Fibroblast of lung (primary cell): Measurements from ENCODE around the gene CDH4. TPM values are rescaled to one million over a fixed set of nuclear protein-coding genes. Genes with fewer than 3 reads are reported as not detected.

Experiments
- DNase-seq, 2 donors: peaks; one replicate each; pipeline versions ENCODE4 v3.0.0 to v3.0.0-alpha.2; 2010; ENCODE audit warnings: low read depth in 2 of 2
- H2AFZ ChIP-seq: 2 replicates; pipeline ENCODE4 v1.5.1; 2012; ENCODE audit warnings: low read length, control low read depth, inconsistent platforms
- H3K27ac ChIP-seq: 2 replicates; pipeline ENCODE4 v1.5.1; 2011; ENCODE audit warnings: low read length, control low read depth; ENCODE audit not compliant: insufficient read depth
- H3K27me3 ChIP-seq: 2 replicates; pipeline ENCODE4 v1.5.1; 2011; ENCODE audit warnings: mild to moderate bottlenecking, low read length; ENCODE audit not compliant: control insufficient read depth, insufficient read depth
- H3K36me3 ChIP-seq: 2 replicates; pipeline ENCODE4 v1.5.1; 2011; ENCODE audit warnings: low read length; ENCODE audit not compliant: control insufficient read depth, insufficient read depth
- H3K4me1 ChIP-seq: 2 replicates; pipeline ENCODE4 v1.5.1; 2011; ENCODE audit warnings: low read length; ENCODE audit not compliant: control insufficient read depth, insufficient read depth; ENCODE audit errors: extremely low read depth
- H3K4me2 ChIP-seq: 2 replicates; pipeline ENCODE4 v1.5.1; 2011; ENCODE audit warnings: low read length, control low read depth; ENCODE audit not compliant: insufficient read depth; ENCODE audit errors: extremely low read depth
- H3K4me3 ChIP-seq, 4 experiments: fragments of 200-600 bp in 1 of 4; sonication (generic) in 1 of 4; replicated peaks in 1 of 4; 2 replicates each; pipeline ENCODE4 v1.5.1; 2011 to 2016; ENCODE audit warnings: low read length in 4 of 4, low read depth in 3 of 4, mild to moderate bottlenecking in 3 of 4, control low read depth in 2 of 4, inconsistent platforms in 1 of 4, mixed read lengths in 1 of 4; ENCODE audit not compliant: insufficient read depth in 1 of 4; ENCODE audit errors: control extremely low read depth in 1 of 4
- H3K79me2 ChIP-seq: 2 replicates; pipeline ENCODE4 v1.5.1; 2012; ENCODE audit warnings: mild to moderate bottlenecking, low read length, inconsistent platforms; ENCODE audit not compliant: control insufficient read depth, insufficient read depth
- H3K9ac ChIP-seq: 2 replicates; pipeline ENCODE4 v1.5.1; 2011; ENCODE audit warnings: mild to moderate bottlenecking, low read length, control low read depth; ENCODE audit not compliant: insufficient read depth
- H3K9me3 ChIP-seq: 2 replicates; pipeline ENCODE4 v1.5.1; 2012; ENCODE audit warnings: low read depth, low read length; ENCODE audit not compliant: control insufficient read depth, insufficient read depth
- H4K20me1 ChIP-seq: 2 replicates; pipeline ENCODE4 v1.5.1; 2011; ENCODE audit warnings: low read length; ENCODE audit not compliant: control insufficient read depth, insufficient read depth; ENCODE audit errors: extremely low read depth
- CTCF ChIP-seq, 2 donors: IDR thresholded peaks in 1 of 2; conservative IDR thresholded peaks in 1 of 2; 1 replicate in 1 of 2; 2 replicates in 1 of 2; pipeline ENCODE4 v1.5.1; 2011 to 2012; ENCODE audit warnings: low read length in 2 of 2, control low read depth in 1 of 2, inconsistent platforms in 1 of 2, low read depth in 1 of 2, mild to moderate bottlenecking in 1 of 2
- EZH2 ChIP-seq: IDR thresholded peaks from 2 replicates; pipeline ENCODE4 v1.5.1; 2012; ENCODE audit warnings: low read length, control low read depth, mild to moderate bottlenecking; ENCODE audit errors: missing control alignments
- polyA plus RNA-seq, 2 donors: library from polyadenylated mRNA; depleted of rRNA in 1 of 2; stranded (reverse) in 1 of 2; unstranded in 1 of 2; fragments of >200 nt; gene quantifications; 2 replicates each; pipeline ENCODE4 v1.2.1, GENCODE V29; 2011 to 2012; ENCODE audit warnings: missing spikeins in 1 of 2
- total RNA-seq: library from RNA; depleted of rRNA; stranded (reverse); fragments of >200 nt; gene quantifications from 2 replicates; pipeline ENCODE4 v1.2.1, GENCODE V29; 2014

Gene CDH4
- total and polyA plus RNA-seq, 2 donors (not counting 1 experiment from before 2014, with no cell fraction given), result 4.8 to 6.8 TPM

GRCh38 chr20:61447952-61448351, 195.9 kb downstream of the CDH4 start:
- Histone ChIP-seq H3K27ac (no peak overlapping the region), H3K4me1 (no peaks in the 10 kb centered on the region), H3K27me3 (no peaks in the 10 kb centered on the region), H3K36me3 (no peaks in the 10 kb centered on the region), H3K9ac (no peak overlapping the region), H3K79me2 (no peaks in the 10 kb centered on the region), H3K9me3 (no peaks in the 10 kb centered on the region), H3K4me3 (no peak overlapping the region), H2AFZ (no peak overlapping the region), H4K20me1 (no peaks in the 10 kb centered on the region), H3K4me2 (no peak overlapping the region)
- DNase-seq, result no peak
- no peak for TF ChIP-seq EZH2
- TF ChIP-seq CTCF (conservative IDR thresholded peaks at IDR 0.05 in 1 of 2, IDR thresholded peaks at IDR 0.05 in 1 of 2; ENCODE audit: low read depth in 1 of 2, low read length in 2 of 2), result no peak

- Histone ChIP-seq H2AFZ (no peak overlapping the region), H3K9ac (no peak overlapping the region), H3K4me3 (no peak overlapping the region), H3K27me3 (no peaks in the 10 kb centered on the region), H4K20me1 (no peaks in the 10 kb centered on the region), H3K27ac (no peak overlapping the region), H3K4me1 (no peaks in the 10 kb centered on the region), H3K36me3 (no peaks in the 10 kb centered on the region), H3K4me2 (no peak overlapping the region), H3K79me2 (no peaks in the 10 kb centered on the region), H3K9me3 (no peaks in the 10 kb centered on the region)
- no peak for TF ChIP-seq CTCF (conservative IDR thresholded peaks at IDR 0.05 in 1 of 2, IDR thresholded peaks at IDR 0.05 in 1 of 2; ENCODE audit: low read depth in 1 of 2, low read length in 2 of 2)
- no peak for TF ChIP-seq EZH2
- DNase-seq, result no peak
Observed at GRCh38 chr20:61448386-61448785, 196.3 kb downstream of the CDH4 start.

DNA sequence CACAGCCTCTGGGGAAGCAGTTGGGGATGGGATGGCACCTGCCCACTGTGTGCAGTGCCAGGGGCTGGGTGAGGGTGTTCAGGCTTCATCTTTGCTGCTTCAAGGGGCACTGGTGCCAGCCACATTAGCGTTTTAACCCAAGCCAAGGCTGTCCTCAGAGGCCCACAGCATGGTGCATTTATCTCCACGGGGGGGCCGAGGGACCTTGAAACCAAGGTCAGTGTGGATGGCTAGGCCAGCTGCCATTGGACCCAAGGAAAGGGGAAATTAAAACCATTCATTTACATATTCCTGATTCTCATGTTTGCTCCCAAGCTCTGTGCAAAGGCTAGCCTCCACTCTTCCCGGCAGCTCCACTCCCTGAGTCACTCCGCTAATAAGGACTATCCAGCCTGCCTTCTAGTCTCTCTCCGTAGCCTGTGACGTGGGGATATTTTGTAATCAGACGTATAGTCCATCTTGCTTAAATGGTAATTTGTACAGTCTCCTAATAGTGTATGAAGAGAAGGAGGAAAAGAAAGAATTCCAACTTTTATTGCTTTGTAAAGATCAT, 197.1 kb downstream of the CDH4 start:
- Histone ChIP-seq H3K4me3 (no peak overlapping the region), H3K4me1 (no peaks in the 10 kb centered on the region), H2AFZ (no peak overlapping the region), H3K9me3 (no peaks in the 10 kb centered on the region), H3K36me3 (no peaks in the 10 kb centered on the region), H4K20me1 (no peaks in the 10 kb centered on the region), H3K27me3 (no peaks in the 10 kb centered on the region), H3K9ac (no peak overlapping the region), H3K4me2 (no peak overlapping the region), H3K79me2 (no peaks in the 10 kb centered on the region), H3K27ac (no peak overlapping the region)
- DNase-seq, result no peak
- TF ChIP-seq CTCF (conservative IDR thresholded peaks at IDR 0.05 in 1 of 2, IDR thresholded peaks at IDR 0.05 in 1 of 2; ENCODE audit: low read depth in 1 of 2, low read length in 2 of 2) (no peak), EZH2 (no peak)
